CD4-positive, alpha-beta T cell (primary cell): ENCODE results near the gene CDH13. TPM values are rescaled to one million over a fixed set of nuclear protein-coding genes. Genes with fewer than 3 reads are reported as not detected.

ENCODE experiments used
- ATAC-seq: fragments of 200-7000 bp; cut with Tn5 transposase; one replicate; pipeline ENCODE4 v1.10.0; 2022; ENCODE audit warnings: mild to moderate bottlenecking; ENCODE audit not compliant: poor library complexity
- CTCF ChIA-PET: fragments of 350-600 bp; sonication (Branson Sonifier 250); formaldehyde crosslinking; loops from one replicate; lab custom pipeline; 2021; ENCODE audit warnings: antibody characterized with exemption, inconsistent platforms; lab: Charles Lee
- POLR2A ChIA-PET: fragments of 350-600 bp; sonication (Branson Sonifier 250); formaldehyde crosslinking; loops from one replicate; lab custom pipeline; 2021; ENCODE audit warnings: antibody characterized with exemption, inconsistent platforms; lab: Charles Lee
- DNase-seq, 14 experiments: peaks; one replicate each; pipeline ENCODE4 v3.0.0-alpha.2; 2013 to 2020; ENCODE audit warnings: mixed read lengths in 2 of 14
- H3K27ac ChIP-seq, 2 donors: one replicate each; pipeline versions ENCODE4 v1.5.1 to v1.7.0; 2013; ENCODE audit warnings: low read length in 2 of 2, low read depth in 1 of 2, mild to moderate bottlenecking in 1 of 2
- H3K27me3 ChIP-seq, 2 experiments: 1 replicate in 1 of 2; 2 replicates in 1 of 2; pipeline versions ENCODE4 v1.6.1 to v1.7.0; 2013; ENCODE audit warnings: low read length in 2 of 2, control low read depth in 1 of 2, mild to moderate bottlenecking in 1 of 2, moderate library complexity in 1 of 2; ENCODE audit not compliant: insufficient read depth in 2 of 2, control insufficient read depth in 1 of 2
- H3K36me3 ChIP-seq: one replicate; pipeline ENCODE4 v1.6.1; 2013; ENCODE audit warnings: low read length, control low read depth; ENCODE audit not compliant: insufficient read depth
- H3K4me1 ChIP-seq: one replicate; pipeline ENCODE4 v1.6.1; 2013; ENCODE audit warnings: low read length, control low read depth; ENCODE audit not compliant: insufficient read depth
- H3K4me3 ChIP-seq: one replicate; pipeline ENCODE4 v1.5.1; 2013; ENCODE audit warnings: mild to moderate bottlenecking, low read length, moderate library complexity
- H3K9me3 ChIP-seq, 2 experiments: 1 replicate in 1 of 2; 2 replicates in 1 of 2; pipeline versions ENCODE4 v1.6.1 to v1.7.0; 2013; ENCODE audit warnings: low read length in 2 of 2, mild to moderate bottlenecking in 2 of 2, control low read depth in 1 of 2, moderate library complexity in 1 of 2; ENCODE audit not compliant: control insufficient read depth in 1 of 2, insufficient read depth in 1 of 2
- H3K27ac Mint-ChIP-seq: one replicate; pipeline ENCODE4 v1.8.0; 2020; ENCODE audit warnings: mixed read lengths
- H3K27me3 Mint-ChIP-seq: one replicate; pipeline ENCODE4 v1.8.0; 2021; ENCODE audit warnings: mixed read lengths
- H3K36me3 Mint-ChIP-seq: one replicate; pipeline ENCODE4 v1.8.0; 2021; ENCODE audit warnings: low read depth, mixed read lengths
- H3K4me1 Mint-ChIP-seq: one replicate; pipeline ENCODE4 v1.8.0; 2021; ENCODE audit warnings: low read depth, mixed read lengths
- H3K4me3 Mint-ChIP-seq: one replicate; pipeline ENCODE4 v1.8.0; 2020; ENCODE audit warnings: mild to moderate bottlenecking, mixed read lengths
- H3K9me3 Mint-ChIP-seq: one replicate; pipeline ENCODE4 v1.8.0; 2020; ENCODE audit warnings: mixed read lengths
- CTCF ChIP-seq: fragments of 200-600 bp; IDR thresholded peaks from one replicate; pipeline ENCODE4 v1.8.0; 2022; ENCODE audit warnings: antibody characterized with exemption, mild to moderate bottlenecking
- intact Hi-C, 2 experiments: fragments of 100-400 bp; cut with DNase I in 1 of 2; cut with micrococcal nuclease in 1 of 2; formaldehyde crosslinking; loops; one replicate each; pipeline versions ENCODE4 v1.15.1 to v1.9.0; 2023 to 2025; cut with DNase I, micrococcal nuclease
- total RNA-seq, 174 experiments: library from RNA in 2 of 174; stranded (reverse) in 2 of 174; gene quantifications; one replicate each; pipeline ENCODE4 v1.2.3 and lab custom pipeline; 2021 to 2026

The CDH13 gene
- total RNA-seq, 2 experiments from 2014 or later = not detected

- no peaks in the 10 kb centered on the region for H3K36me3 ChIP-seq
- no peak overlapping the region for H3K27ac ChIP-seq
- DNase-seq (no peak), ATAC-seq (no peak)
- ChIA-PET CTCF (no interaction called here), POLR2A (no interaction called here)
- peaks cover 0 to 4% of the 10 kb centered on the region in 2 experiments for H3K27me3 ChIP-seq
- H3K9me3 ChIP-seq = no peaks in the 10 kb centered on the region
- H3K4me3 ChIP-seq = no peak overlapping the region
- intact Hi-C loops = no loop called here
- H3K27ac Mint-ChIP-seq = no peak overlapping the region
- no peaks in the 10 kb centered on the region for H3K4me1 ChIP-seq
- TF ChIP-seq CTCF = no peak
- H3K4me3 Mint-ChIP-seq = no peak overlapping the region
- peaks cover 13% of the 10 kb centered on the region for H3K27me3 Mint-ChIP-seq
- peaks cover 3% of the 10 kb centered on the region for H3K9me3 Mint-ChIP-seq
- H3K4me1 Mint-ChIP-seq = no peaks in the 10 kb centered on the region
- H3K36me3 Mint-ChIP-seq = no peaks in the 10 kb centered on the region
Observed at GRCh38 chr16:82782715-82783251, 156.0 kb downstream of the CDH13 start.

GRCh38 chr16:82783933-82784572, 157.3 kb downstream of the CDH13 start:
- no peak overlapping the region for H3K4me3 Mint-ChIP-seq
- no peak for TF ChIP-seq CTCF
- H3K4me1 Mint-ChIP-seq = no peaks in the 10 kb centered on the region
- intact Hi-C loops = no loop called here
- Histone ChIP-seq H3K4me1 (no peaks in the 10 kb centered on the region), H3K27ac (no peak overlapping the region), H3K9me3 (no peaks in the 10 kb centered on the region), H3K4me3 (no peak overlapping the region), H3K36me3 (no peaks in the 10 kb centered on the region), H3K27me3 (peaks cover 0 to 4% of the 10 kb centered on the region in 2 experiments)
- peaks cover 3% of the 10 kb centered on the region for H3K9me3 Mint-ChIP-seq
- H3K27ac Mint-ChIP-seq = no peak overlapping the region
- ChIA-PET POLR2A (no interaction called here), CTCF (no interaction called here)
- peaks cover 9% of the 10 kb centered on the region for H3K27me3 Mint-ChIP-seq
- DNase-seq = no peak
- ATAC-seq = no peak
- H3K36me3 Mint-ChIP-seq = no peaks in the 10 kb centered on the region

- ChIA-PET POLR2A (no interaction called here), CTCF (no interaction called here)
- TF ChIP-seq CTCF = no peak
- Mint-ChIP-seq H3K9me3 (peaks cover 3% of the 10 kb centered on the region), H3K4me1 (no peaks in the 10 kb centered on the region), H3K4me3 (no peak overlapping the region), H3K27me3 (peaks cover 8% of the 10 kb centered on the region), H3K36me3 (no peaks in the 10 kb centered on the region), H3K27ac (no peak overlapping the region)
- ATAC-seq = no peak
- DNase-seq = no peak
- H3K27me3 ChIP-seq = no peaks in the 10 kb centered on the region
- H3K4me3 ChIP-seq = no peak overlapping the region
- H3K4me1 ChIP-seq = no peaks in the 10 kb centered on the region
- H3K9me3 ChIP-seq = no peaks in the 10 kb centered on the region
- no peaks in the 10 kb centered on the region for H3K36me3 ChIP-seq
- H3K27ac ChIP-seq = no peak overlapping the region
- intact Hi-C loops = no loop called here
Observed at GRCh38 chr16:82784573-82784968, 157.8 kb downstream of the CDH13 start.
